K562 (cell line): Measurements from ENCODE around the gene LRIT1. TPM values are rescaled to one million over a fixed set of nuclear protein-coding genes. Genes with fewer than 3 reads are reported as not detected.

Experiments
- KDM5B ChIP-seq: fragments of 200-600 bp; sonication (generic); IDR thresholded peaks from 2 replicates; pipeline ENCODE4 v1.6.1; 2012; ENCODE audit warnings: low read depth, mild to moderate bottlenecking, moderate library complexity, low read length, control low read depth, inconsistent platforms; ENCODE audit not compliant: insufficient replicate concordance
- MYNN ChIP-seq, 2 experiments: sonication (generic); formaldehyde crosslinking in 1 of 2; IDR thresholded peaks; 2 replicates each; pipeline versions ENCODE4 v1.5.0 to v1.6.1; 2016 to 2020; ENCODE audit warnings: antibody characterized with exemption in 1 of 2, missing genetic modification reagents in 1 of 2
- PRPF4 ChIP-seq: fragments of 200-400 bp; formaldehyde crosslinking; IDR thresholded peaks from one replicate; pipeline ENCODE4 v1.6.1; 2017; ENCODE audit warnings: low read length, low read depth, mild to moderate bottlenecking; ENCODE audit not compliant: insufficient read depth, poor library complexity, severe bottlenecking
- USF2 ChIP-seq: sonication (generic); formaldehyde crosslinking; IDR thresholded peaks from 2 replicates; pipeline ENCODE4 v1.5.0; 2020; ENCODE audit warnings: missing genetic modification reagents
- polyA plus RNA-seq, 8 experiments: library from polyadenylated mRNA; depleted of rRNA in 4 of 8; stranded (reverse) in 5 of 8; unstranded in 3 of 8; fragments of >200 nt; fragmentation: Nextera tagmentation in 2 of 8; fragmentation: Illumina TruSeq in 1 of 8; extraction: Ambion mirVana in 2 of 8; extraction: Trizol in 1 of 8; gene quantifications; 2 replicates each; pipeline versions ENCODE4 v1.2.1 to v1.2.3, GENCODE V29; 2011 to 2014; ENCODE audit warnings: inconsistent platforms in 1 of 8, missing spikeins in 1 of 8
- total RNA-seq, 7 experiments: library from RNA; depleted of rRNA in 6 of 7; stranded (reverse); fragments of >200 nt in 6 of 7; fragmentation: Illumina TruSeq in 2 of 7; extraction: Trizol in 2 of 7; gene quantifications; 2 replicates each; pipeline versions ENCODE4 v1.2.1 to v1.2.3, GENCODE V29; 2011 to 2021; ENCODE audit warnings: low replicate concordance in 1 of 7

The LRIT1 gene
- total and polyA plus RNA-seq, 9 of the 15 experiments (the other 6 are each of a cell fraction or from before 2014, with no cell fraction given): not detected

GRCh38 chr10:84181631-84182030 lies 59.7 kb downstream of the LRIT1 start (continued):
- TF ChIP-seq MYNN (IDR thresholded peaks at IDR 0.05) (no peak), MYNN (CRISPR knock-in tag; IDR thresholded peaks at IDR 0.05) (no peak), KDM5B (no peak), PRPF4 (no peak), USF2 (CRISPR knock-in tag) (no peak)

Other genes starting within 250 kb of the LRIT1 start
- 353 and 382 TPM in 2 replicates for gene GHITM, start 102.0 kb downstream of the LRIT1 start, total RNA-seq (2014; rRNA removed)
- 410 and 439 TPM in 2 replicates for gene GHITM, start 102.0 kb downstream of the LRIT1 start, total RNA-seq (2014; rRNA removed; fragmentation: Illumina TruSeq; extraction: Trizol)
- gene GHITM, start 102.0 kb downstream of the LRIT1 start, total RNA-seq (2015; rRNA removed; fragmentation: Illumina TruSeq; extraction: Trizol): 319 and 332 TPM in 2 replicates
- gene GHITM, start 102.0 kb downstream of the LRIT1 start, total RNA-seq (2021): 322 and 329 TPM in 2 replicates
- gene GHITM, start 102.0 kb downstream of the LRIT1 start, polyA plus RNA-seq (2011; rRNA removed): 419 and 525 TPM in 2 replicates
- 335 and 347 TPM in 2 replicates for gene GHITM, start 102.0 kb downstream of the LRIT1 start, polyA plus RNA-seq (2014; fragmentation: Illumina TruSeq; extraction: Trizol)
- 1,000 to 10,000 TPM; 1,201 to 1,258 TPM for gene GHITM, start 102.0 kb downstream of the LRIT1 start, polyA plus RNA-seq (2014; fragmentation: Nextera tagmentation; extraction: Ambion mirVana)
- gene GHITM, start 102.0 kb downstream of the LRIT1 start, polyA plus RNA-seq (2014; rRNA removed): 386 and 401 TPM in 2 replicates
- gene GPR15LG, start 67.7 kb downstream of the LRIT1 start, total RNA-seq (2014; rRNA removed): not detected in 2 replicates
- gene GPR15LG, start 67.7 kb downstream of the LRIT1 start, total RNA-seq (2014; rRNA removed; fragmentation: Illumina TruSeq; extraction: Trizol): not detected in 2 replicates
- gene GPR15LG, start 67.7 kb downstream of the LRIT1 start, total RNA-seq (2015; rRNA removed; fragmentation: Illumina TruSeq; extraction: Trizol): 0.51 TPM in 1 of 2 replicates, not detected in the other
- gene GPR15LG, start 67.7 kb downstream of the LRIT1 start, total RNA-seq (2021): not detected in 2 replicates
- gene GPR15LG, start 67.7 kb downstream of the LRIT1 start, polyA plus RNA-seq (2011; rRNA removed): not detected in 2 replicates
- gene GPR15LG, start 67.7 kb downstream of the LRIT1 start, polyA plus RNA-seq (2014; fragmentation: Illumina TruSeq; extraction: Trizol): not detected in 2 replicates
- gene GPR15LG, start 67.7 kb downstream of the LRIT1 start, polyA plus RNA-seq (2014; fragmentation: Nextera tagmentation; extraction: Ambion mirVana): not detected
- not detected in 2 replicates for gene GPR15LG, start 67.7 kb downstream of the LRIT1 start, polyA plus RNA-seq (2014; rRNA removed)
- 0.23 and 0.29 TPM in 2 replicates for gene CDHR1, start 47.0 kb downstream of the LRIT1 start, total RNA-seq (2014; rRNA removed)
- 0.07 and 0.26 TPM in 2 replicates for gene CDHR1, start 47.0 kb downstream of the LRIT1 start, total RNA-seq (2014; rRNA removed; fragmentation: Illumina TruSeq; extraction: Trizol)
- gene CDHR1, start 47.0 kb downstream of the LRIT1 start, total RNA-seq (2015; rRNA removed; fragmentation: Illumina TruSeq; extraction: Trizol): 0.07 and 0.11 TPM in 2 replicates
- gene CDHR1, start 47.0 kb downstream of the LRIT1 start, total RNA-seq (2021): 0.20 and 0.56 TPM in 2 replicates
- gene CDHR1, start 47.0 kb downstream of the LRIT1 start, polyA plus RNA-seq (2011; rRNA removed): 0.99 and 2.1 TPM in 2 replicates
- gene CDHR1, start 47.0 kb downstream of the LRIT1 start, polyA plus RNA-seq (2014; fragmentation: Illumina TruSeq; extraction: Trizol): 0.29 and 0.33 TPM in 2 replicates
- under 1 TPM; 0.03 to 0.10 TPM for gene CDHR1, start 47.0 kb downstream of the LRIT1 start, polyA plus RNA-seq (2014; fragmentation: Nextera tagmentation; extraction: Ambion mirVana)
- 0.30 and 0.46 TPM in 2 replicates for gene CDHR1, start 47.0 kb downstream of the LRIT1 start, polyA plus RNA-seq (2014; rRNA removed)
- not detected in 2 replicates for gene LRIT2, start 16.0 kb downstream of the LRIT1 start, total RNA-seq (2014; rRNA removed)
- not detected in 2 replicates for gene LRIT2, start 16.0 kb downstream of the LRIT1 start, total RNA-seq (2014; rRNA removed; fragmentation: Illumina TruSeq; extraction: Trizol)
- not detected in 2 replicates for gene LRIT2, start 16.0 kb downstream of the LRIT1 start, total RNA-seq (2015; rRNA removed; fragmentation: Illumina TruSeq; extraction: Trizol)
- gene LRIT2, start 16.0 kb downstream of the LRIT1 start, total RNA-seq (2021): not detected in 2 replicates
- not detected in 2 replicates for gene LRIT2, start 16.0 kb downstream of the LRIT1 start, polyA plus RNA-seq (2011; rRNA removed)
- gene LRIT2, start 16.0 kb downstream of the LRIT1 start, polyA plus RNA-seq (2014; fragmentation: Illumina TruSeq; extraction: Trizol): not detected in 2 replicates
- not detected for gene LRIT2, start 16.0 kb downstream of the LRIT1 start, polyA plus RNA-seq (2014; fragmentation: Nextera tagmentation; extraction: Ambion mirVana)
- gene LRIT2, start 16.0 kb downstream of the LRIT1 start, polyA plus RNA-seq (2014; rRNA removed): not detected in 2 replicates
- not detected in 2 replicates for gene RGR, start 3.5 kb upstream of the LRIT1 start, total RNA-seq (2014; rRNA removed)
- not detected in 2 replicates for gene RGR, start 3.5 kb upstream of the LRIT1 start, total RNA-seq (2014; rRNA removed; fragmentation: Illumina TruSeq; extraction: Trizol)
- gene RGR, start 3.5 kb upstream of the LRIT1 start, total RNA-seq (2015; rRNA removed; fragmentation: Illumina TruSeq; extraction: Trizol): not detected in 2 replicates
- gene RGR, start 3.5 kb upstream of the LRIT1 start, total RNA-seq (2021): not detected in 2 replicates
- not detected in 2 replicates for gene RGR, start 3.5 kb upstream of the LRIT1 start, polyA plus RNA-seq (2011; rRNA removed)
- not detected in 2 replicates for gene RGR, start 3.5 kb upstream of the LRIT1 start, polyA plus RNA-seq (2014; fragmentation: Illumina TruSeq; extraction: Trizol)
- not detected for gene RGR, start 3.5 kb upstream of the LRIT1 start, polyA plus RNA-seq (2014; fragmentation: Nextera tagmentation; extraction: Ambion mirVana)
- not detected in 2 replicates for gene RGR, start 3.5 kb upstream of the LRIT1 start, polyA plus RNA-seq (2014; rRNA removed)
- gene CCSER2, start 87.0 kb upstream of the LRIT1 start, total RNA-seq (2014; rRNA removed): 5.6 and 6.7 TPM in 2 replicates
- 12.0 and 13.9 TPM in 2 replicates for gene CCSER2, start 87.0 kb upstream of the LRIT1 start, total RNA-seq (2014; rRNA removed; fragmentation: Illumina TruSeq; extraction: Trizol)
- gene CCSER2, start 87.0 kb upstream of the LRIT1 start, total RNA-seq (2015; rRNA removed; fragmentation: Illumina TruSeq; extraction: Trizol): 11.6 and 13.1 TPM in 2 replicates
- gene CCSER2, start 87.0 kb upstream of the LRIT1 start, total RNA-seq (2021): 14.1 and 15.1 TPM in 2 replicates
- 14.8 and 16.7 TPM in 2 replicates for gene CCSER2, start 87.0 kb upstream of the LRIT1 start, polyA plus RNA-seq (2011; rRNA removed)
- gene CCSER2, start 87.0 kb upstream of the LRIT1 start, polyA plus RNA-seq (2014; fragmentation: Illumina TruSeq; extraction: Trizol): 7.0 and 9.7 TPM in 2 replicates
- gene CCSER2, start 87.0 kb upstream of the LRIT1 start, polyA plus RNA-seq (2014; fragmentation: Nextera tagmentation; extraction: Ambion mirVana): 1 to 10 TPM; 2.7 to 2.9 TPM
- gene CCSER2, start 87.0 kb upstream of the LRIT1 start, polyA plus RNA-seq (2014; rRNA removed): 3.1 and 4.0 TPM in 2 replicates